SK-N-SH treated with all-trans-retinoic acid at 6 μM for 48 hours (cell line): ENCODE measurements around the gene BICC1.

ENCODE experiments used
- ATAC-seq: fragments of 200-7000 bp; cut with Tn5 transposase; 3 replicates; pipeline ENCODE4 v1.9.1; 2020; ENCODE audit warnings: mild to moderate bottlenecking, moderate library complexity
- ARNTL ChIP-seq: fragments of 450-650 bp; formaldehyde crosslinking; IDR thresholded peaks from 2 replicates; pipeline ENCODE4 v1.5.0; 2020; ENCODE audit warnings: low read depth, mild to moderate bottlenecking, moderate library complexity, borderline replicate concordance
- BACH2 ChIP-seq: fragments of 250-450 bp; sonication (Bioruptor Pico); IDR thresholded peaks from 2 replicates; pipeline ENCODE4 v1.9.0; 2021; ENCODE audit warnings: mild to moderate bottlenecking, borderline replicate concordance
- CSDC2 ChIP-seq: fragments of 250-450 bp; sonication (Bioruptor Pico); IDR thresholded peaks from 2 replicates; pipeline ENCODE4 v1.5.0; 2020; ENCODE audit warnings: mild to moderate bottlenecking, moderate library complexity
- ESRRG ChIP-seq: fragments of 250-450 bp; sonication (Bioruptor Pico); IDR thresholded peaks from 2 replicates; pipeline ENCODE4 v1.6.1; 2021; ENCODE audit warnings: mild to moderate bottlenecking
- ISL1 ChIP-seq: fragments of 250-450 bp; sonication (Bioruptor Pico); IDR thresholded peaks from 2 replicates; pipeline ENCODE4 v2.1.2; 2022; ENCODE audit warnings: mild to moderate bottlenecking, moderate library complexity
- OSR1 ChIP-seq: fragments of 250-450 bp; sonication (Bioruptor Pico); IDR thresholded peaks from 2 replicates; pipeline ENCODE4 v1.8.0; 2022; ENCODE audit warnings: moderate library complexity, mild to moderate bottlenecking, inconsistent platforms
- PPARA ChIP-seq: fragments of 250-450 bp; sonication (Bioruptor Pico); IDR thresholded peaks from 2 replicates; pipeline ENCODE4 v1.5.0; 2020; ENCODE audit warnings: mild to moderate bottlenecking, borderline replicate concordance
- SNAI2 ChIP-seq: fragments of 250-450 bp; sonication (Bioruptor Pico); IDR thresholded peaks from 2 replicates; pipeline ENCODE4 v1.5.0; 2020; ENCODE audit warnings: mild to moderate bottlenecking, moderate library complexity
- TCF4 ChIP-seq: fragments of 250-450 bp; sonication (Bioruptor Pico); IDR thresholded peaks from 2 replicates; pipeline ENCODE4 v1.8.0; 2021; ENCODE audit warnings: mild to moderate bottlenecking, moderate library complexity, borderline replicate concordance
- TOX ChIP-seq: fragments of 250-450 bp; sonication (Bioruptor Pico); IDR thresholded peaks from 2 replicates; pipeline ENCODE4 v1.8.0; 2021; ENCODE audit warnings: mild to moderate bottlenecking, moderate library complexity, borderline replicate concordance
- ZFP3 ChIP-seq: fragments of 250-450 bp; sonication (Bioruptor Pico); IDR thresholded peaks from 2 replicates; pipeline ENCODE4 v1.5.0; 2020; ENCODE audit warnings: mild to moderate bottlenecking, moderate library complexity
- ZFP30 ChIP-seq: fragments of 450-650 bp; formaldehyde crosslinking; IDR thresholded peaks from 2 replicates; pipeline ENCODE4 v1.5.0; 2022; ENCODE audit warnings: mild to moderate bottlenecking, moderate library complexity
- ZNF565 ChIP-seq: fragments of 450-650 bp; formaldehyde crosslinking; conservative IDR thresholded peaks from 2 replicates; pipeline ENCODE4 v1.5.0; 2020; ENCODE audit warnings: low read depth, mild to moderate bottlenecking, moderate library complexity
- ZNF70 ChIP-seq: fragments of 450-650 bp; formaldehyde crosslinking; IDR thresholded peaks from 2 replicates; pipeline ENCODE4 v1.5.0; 2020; ENCODE audit warnings: mild to moderate bottlenecking, moderate library complexity
- ZNF8 ChIP-seq: fragments of 450-650 bp; formaldehyde crosslinking; IDR thresholded peaks from 2 replicates; pipeline ENCODE4 v1.5.0; 2020; ENCODE audit warnings: mild to moderate bottlenecking, moderate library complexity
- TF ChIP-seq, protein P1 (sequence below): fragments of 250-450 bp; sonication (Bioruptor Pico); IDR thresholded peaks from 2 replicates; pipeline ENCODE4 v1.5.1; 2020; ENCODE audit warnings: low read depth, mild to moderate bottlenecking, moderate library complexity
- TF ChIP-seq, protein P2 (sequence below): fragments of 250-450 bp; sonication (Bioruptor Pico); IDR thresholded peaks from 2 replicates; pipeline ENCODE4 v1.8.0; 2020; ENCODE audit warnings: mild to moderate bottlenecking, moderate library complexity, borderline replicate concordance
- TF ChIP-seq, protein P3 (sequence below): fragments of 250-450 bp; sonication (Bioruptor Pico); IDR thresholded peaks from 2 replicates; pipeline ENCODE4 v1.8.0; 2021; ENCODE audit warnings: low read depth, mild to moderate bottlenecking, moderate library complexity, borderline replicate concordance
- TF ChIP-seq, protein P4 (sequence below): fragments of 250-450 bp; sonication (Bioruptor Pico); IDR thresholded peaks from 2 replicates; pipeline ENCODE4 v1.5.1; 2021; ENCODE audit warnings: mild to moderate bottlenecking, moderate library complexity

BICC1 gene

DNA sequence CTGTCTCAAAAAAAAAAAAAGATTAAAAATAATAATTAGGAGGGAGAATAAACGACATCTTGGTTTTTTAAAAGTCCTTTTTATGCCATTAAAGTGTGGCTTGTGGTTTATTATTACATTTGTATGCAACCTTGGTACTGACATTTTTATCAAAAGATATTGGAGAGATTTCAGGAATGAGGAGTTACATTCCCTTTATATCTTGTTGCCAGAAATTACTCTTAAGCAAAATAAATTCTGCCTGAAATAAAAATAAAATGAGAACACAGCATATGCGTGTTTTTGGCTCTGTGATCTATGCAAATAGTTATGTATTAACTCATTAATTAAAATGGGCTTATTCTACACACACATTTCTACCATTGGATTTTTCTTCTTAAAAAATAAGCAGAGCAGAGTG, 202.4 kb downstream of the BICC1 start:
- ATAC-seq = no peak
- no peak for TF ChIP-seq TOX (CRISPR knock-in tag)
- TF ChIP-seq CSDC2 (CRISPR knock-in tag) = no peak
- TF ChIP-seq, all 23 proteins: peak for 0

DNA sequence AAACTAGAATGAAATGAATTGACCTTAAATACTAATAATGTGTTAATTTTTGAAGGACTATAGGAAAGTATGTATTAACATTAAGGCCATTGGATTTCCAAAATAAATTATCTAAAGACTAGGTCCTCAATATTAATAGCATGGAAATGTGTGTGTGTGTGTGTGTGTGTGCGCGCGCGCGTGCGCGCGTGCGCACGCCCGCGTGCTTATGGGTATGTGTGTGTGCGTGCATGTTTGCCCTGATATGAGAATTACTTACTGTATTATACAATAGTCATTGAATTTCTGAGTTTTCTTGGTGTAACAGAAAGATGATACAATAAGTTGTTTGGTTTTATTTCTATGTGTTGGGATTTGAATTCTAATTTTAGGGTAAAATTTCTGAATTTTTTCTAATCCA, 205.9 kb downstream of the BICC1 start:
- no peak for ATAC-seq
- TF ChIP-seq PPARA (CRISPR knock-in tag) = no peak
- TF ChIP-seq, all 23 proteins: peak for 0

DNA sequence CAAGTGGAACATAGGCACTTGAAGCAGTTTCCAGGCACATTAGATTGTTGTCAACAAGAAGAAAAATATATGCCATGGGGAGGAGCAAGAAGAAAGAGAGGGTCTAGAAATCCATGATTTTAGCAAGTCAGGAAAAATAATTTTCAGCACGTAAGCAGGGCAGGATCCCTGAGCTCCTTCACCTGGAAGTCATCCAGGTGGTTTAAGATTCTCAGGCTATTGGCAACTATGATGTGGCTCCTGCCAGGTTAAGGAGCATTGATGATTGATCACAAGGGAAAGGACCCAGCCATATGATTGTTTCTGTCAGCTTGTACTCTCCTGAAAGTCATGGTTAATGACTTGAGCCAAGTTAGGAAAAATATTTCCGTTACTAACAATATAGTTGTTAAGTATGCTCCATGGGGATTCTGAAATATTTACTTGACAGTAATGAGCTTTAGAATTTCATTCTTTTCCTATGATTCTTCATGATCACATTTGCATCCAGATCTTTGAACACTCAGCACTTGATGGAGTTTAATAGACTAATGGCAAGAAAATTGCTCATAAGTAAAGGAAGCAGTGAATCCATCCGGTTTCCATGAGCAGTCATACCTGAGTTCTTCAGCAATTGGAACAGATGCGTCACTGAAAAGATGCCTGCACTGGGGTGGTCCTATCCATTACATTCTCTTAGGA, 209.1 kb downstream of the BICC1 start:
- TF ChIP-seq BACH2 (no peak), SNAI2 (CRISPR knock-in tag) (no peak), ZNF70 (CRISPR knock-in tag) (no peak), TCF4 (CRISPR knock-in tag) (no peak), ZFP3 (CRISPR knock-in tag) (no peak), CSDC2 (CRISPR knock-in tag) (no peak), ZFP30 (no peak)
- ATAC-seq = peak; percentile 60

GRCh38 chr10:58723186-58723585, 210.5 kb downstream of the BICC1 start:
- TF ChIP-seq, protein P1, sequence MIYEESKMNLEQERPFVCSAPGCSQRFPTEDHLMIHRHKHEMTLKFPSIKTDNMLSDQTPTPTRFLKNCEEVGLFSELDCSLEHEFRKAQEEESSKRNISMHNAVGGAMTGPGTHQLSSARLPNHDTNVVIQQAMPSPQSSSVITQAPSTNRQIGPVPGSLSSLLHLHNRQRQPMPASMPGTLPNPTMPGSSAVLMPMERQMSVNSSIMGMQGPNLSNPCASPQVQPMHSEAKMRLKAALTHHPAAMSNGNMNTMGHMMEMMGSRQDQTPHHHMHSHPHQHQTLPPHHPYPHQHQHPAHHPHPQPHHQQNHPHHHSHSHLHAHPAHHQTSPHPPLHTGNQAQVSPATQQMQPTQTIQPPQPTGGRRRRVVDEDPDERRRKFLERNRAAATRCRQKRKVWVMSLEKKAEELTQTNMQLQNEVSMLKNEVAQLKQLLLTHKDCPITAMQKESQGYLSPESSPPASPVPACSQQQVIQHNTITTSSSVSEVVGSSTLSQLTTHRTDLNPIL (CRISPR knock-in tag) = no peak
- TF ChIP-seq ZNF565 (CRISPR knock-in tag) (no peak), CSDC2 (CRISPR knock-in tag) (no peak), ZFP30 (no peak), ZNF8 (CRISPR knock-in tag) (no peak), SNAI2 (CRISPR knock-in tag) (no peak), ZNF70 (CRISPR knock-in tag) (no peak), ESRRG (CRISPR knock-in tag) (no peak), ZFP3 (CRISPR knock-in tag) (no peak), OSR1 (CRISPR knock-in tag) (no peak), ARNTL (CRISPR knock-in tag) (no peak), TOX (CRISPR knock-in tag) (no peak)
- TF ChIP-seq, protein P2, sequence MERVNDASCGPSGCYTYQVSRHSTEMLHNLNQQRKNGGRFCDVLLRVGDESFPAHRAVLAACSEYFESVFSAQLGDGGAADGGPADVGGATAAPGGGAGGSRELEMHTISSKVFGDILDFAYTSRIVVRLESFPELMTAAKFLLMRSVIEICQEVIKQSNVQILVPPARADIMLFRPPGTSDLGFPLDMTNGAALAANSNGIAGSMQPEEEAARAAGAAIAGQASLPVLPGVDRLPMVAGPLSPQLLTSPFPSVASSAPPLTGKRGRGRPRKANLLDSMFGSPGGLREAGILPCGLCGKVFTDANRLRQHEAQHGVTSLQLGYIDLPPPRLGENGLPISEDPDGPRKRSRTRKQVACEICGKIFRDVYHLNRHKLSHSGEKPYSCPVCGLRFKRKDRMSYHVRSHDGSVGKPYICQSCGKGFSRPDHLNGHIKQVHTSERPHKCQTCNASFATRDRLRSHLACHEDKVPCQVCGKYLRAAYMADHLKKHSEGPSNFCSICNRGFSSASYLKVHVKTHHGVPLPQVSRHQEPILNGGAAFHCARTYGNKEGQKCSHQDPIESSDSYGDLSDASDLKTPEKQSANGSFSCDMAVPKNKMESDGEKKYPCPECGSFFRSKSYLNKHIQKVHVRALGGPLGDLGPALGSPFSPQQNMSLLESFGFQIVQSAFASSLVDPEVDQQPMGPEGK (CRISPR knock-in tag) = no peak
- TF ChIP-seq, protein P3, sequence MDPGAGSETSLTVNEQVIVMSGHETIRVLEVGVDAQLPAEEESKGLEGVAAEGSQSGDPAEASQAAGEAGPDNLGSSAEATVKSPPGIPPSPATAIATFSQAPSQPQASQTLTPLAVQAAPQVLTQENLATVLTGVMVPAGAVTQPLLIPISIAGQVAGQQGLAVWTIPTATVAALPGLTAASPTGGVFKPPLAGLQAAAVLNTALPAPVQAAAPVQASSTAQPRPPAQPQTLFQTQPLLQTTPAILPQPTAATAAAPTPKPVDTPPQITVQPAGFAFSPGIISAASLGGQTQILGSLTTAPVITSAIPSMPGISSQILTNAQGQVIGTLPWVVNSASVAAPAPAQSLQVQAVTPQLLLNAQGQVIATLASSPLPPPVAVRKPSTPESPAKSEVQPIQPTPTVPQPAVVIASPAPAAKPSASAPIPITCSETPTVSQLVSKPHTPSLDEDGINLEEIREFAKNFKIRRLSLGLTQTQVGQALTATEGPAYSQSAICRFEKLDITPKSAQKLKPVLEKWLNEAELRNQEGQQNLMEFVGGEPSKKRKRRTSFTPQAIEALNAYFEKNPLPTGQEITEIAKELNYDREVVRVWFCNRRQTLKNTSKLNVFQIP (CRISPR knock-in tag) = no peak
- TF ChIP-seq, protein P4, sequence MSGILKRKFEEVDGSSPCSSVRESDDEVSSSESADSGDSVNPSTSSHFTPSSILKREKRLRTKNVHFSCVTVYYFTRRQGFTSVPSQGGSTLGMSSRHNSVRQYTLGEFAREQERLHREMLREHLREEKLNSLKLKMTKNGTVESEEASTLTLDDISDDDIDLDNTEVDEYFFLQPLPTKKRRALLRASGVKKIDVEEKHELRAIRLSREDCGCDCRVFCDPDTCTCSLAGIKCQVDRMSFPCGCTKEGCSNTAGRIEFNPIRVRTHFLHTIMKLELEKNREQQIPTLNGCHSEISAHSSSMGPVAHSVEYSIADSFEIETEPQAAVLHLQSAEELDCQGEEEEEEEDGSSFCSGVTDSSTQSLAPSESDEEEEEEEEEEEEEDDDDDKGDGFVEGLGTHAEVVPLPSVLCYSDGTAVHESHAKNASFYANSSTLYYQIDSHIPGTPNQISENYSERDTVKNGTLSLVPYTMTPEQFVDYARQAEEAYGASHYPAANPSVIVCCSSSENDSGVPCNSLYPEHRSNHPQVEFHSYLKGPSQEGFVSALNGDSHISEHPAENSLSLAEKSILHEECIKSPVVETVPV (CRISPR knock-in tag) = no peak
- TF ChIP-seq, all 23 proteins: peak for 0
- ATAC-seq = no peak

GRCh38 chr10:58723966-58724365, 211.3 kb downstream of the BICC1 start:
- ATAC-seq = no peak
- TF ChIP-seq, protein P1 (CRISPR knock-in tag) = no peak
- TF ChIP-seq TCF4 (CRISPR knock-in tag) (no peak), ISL1 (CRISPR knock-in tag) (no peak), BACH2 (no peak), ESRRG (CRISPR knock-in tag) (no peak), PPARA (CRISPR knock-in tag) (no peak), CSDC2 (CRISPR knock-in tag) (no peak), ZFP30 (no peak)
- TF ChIP-seq, protein P3 (CRISPR knock-in tag) = no peak
- TF ChIP-seq, protein P2 (CRISPR knock-in tag) = no peak
